OCI-LY7 (cell line): ENCODE results near the gene LGALS1. TPM values are rescaled to one million over a fixed set of nuclear protein-coding genes. Genes with fewer than 3 reads are reported as not detected.

Experiments used
- BruUV-seq: library from RNA; stranded (reverse); fragments of 400-500 nt; replicated peaks from 2 replicates; lab custom pipeline; 2021; lab: Mats Ljungman, UMichigan
- CTCF ChIA-PET: fragments of 300-600 bp; sonication (Branson Sonifier 250); formaldehyde crosslinking; loops from one replicate; lab custom pipeline; 2022; ENCODE audit warnings: antibody characterized with exemption; ENCODE audit not compliant: unreplicated experiment; lab: Charles Lee
- POLR2A ChIA-PET: fragments of 300-600 bp; sonication (Branson Sonifier 250); formaldehyde crosslinking; loops from one replicate; lab custom pipeline; 2022; ENCODE audit warnings: antibody characterized with exemption; lab: Charles Lee
- DNase-seq: peaks from one replicate; pipeline ENCODE4 v3.0.0-alpha.2; 2015; ENCODE audit warnings: low spot score
- H2AFZ ChIP-seq: fragments of 200-600 bp; sonication (generic), shearing (Covaris generic); 2 replicates; pipeline ENCODE4 v1.6.1; 2014; ENCODE audit warnings: mild to moderate bottlenecking, antibody characterized with exemption, low read length, moderate library complexity
- H3K27ac ChIP-seq: fragments of 200-600 bp; sonication (generic); 2 replicates; pipeline ENCODE4 v1.5.1; 2014; ENCODE audit warnings: mixed run types, low read depth, mild to moderate bottlenecking, moderate library complexity, low read length, inconsistent platforms; ENCODE audit not compliant: poor library complexity, severe bottlenecking
- H3K36me3 ChIP-seq: fragments of 200-600 bp; sonication (generic); 2 replicates; pipeline ENCODE4 v1.6.1; 2014; ENCODE audit warnings: mild to moderate bottlenecking, antibody characterized with exemption, low read length, moderate library complexity, mixed read lengths; ENCODE audit not compliant: insufficient read depth
- H3K4me1 ChIP-seq: fragments of 200-600 bp; sonication (generic); 2 replicates; pipeline ENCODE4 v1.5.1; 2014; ENCODE audit warnings: mild to moderate bottlenecking, low read length; ENCODE audit not compliant: insufficient read depth, poor library complexity, severe bottlenecking
- H3K4me2 ChIP-seq: fragments of 200-600 bp; sonication (generic); 2 replicates; pipeline ENCODE4 v1.6.1; 2014; ENCODE audit warnings: mild to moderate bottlenecking, low read length
- H3K4me3 ChIP-seq: fragments of 200-600 bp; sonication (generic); 2 replicates; pipeline ENCODE4 v1.5.1; 2014; ENCODE audit warnings: mild to moderate bottlenecking, low read depth, low read length; ENCODE audit not compliant: poor library complexity, severe bottlenecking
- H3K79me2 ChIP-seq: fragments of 200-600 bp; sonication (generic); 2 replicates; pipeline ENCODE4 v1.6.1; 2016; ENCODE audit warnings: low read depth, mild to moderate bottlenecking, low read length, moderate library complexity, mixed read lengths; ENCODE audit not compliant: insufficient read depth
- H3K9me2 ChIP-seq: fragments of 200-600 bp; sonication (generic); 2 replicates; pipeline ENCODE4 v1.6.1; 2016; ENCODE audit warnings: mild to moderate bottlenecking, low read length, mixed read lengths; ENCODE audit not compliant: insufficient read depth
- H3K9me3 ChIP-seq: fragments of 200-600 bp; sonication (generic); 2 replicates; pipeline ENCODE4 v1.6.1; 2014; ENCODE audit warnings: mild to moderate bottlenecking, mixed run types, low read length, mixed read lengths
- H4K20me1 ChIP-seq: fragments of 200-600 bp; sonication (generic); 2 replicates; pipeline ENCODE4 v1.6.1; 2014; ENCODE audit warnings: mild to moderate bottlenecking, antibody characterized with exemption, low read length, moderate library complexity, mixed read lengths; ENCODE audit not compliant: insufficient read depth
- CTCF ChIP-seq: fragments of 200-600 bp; sonication (generic); conservative IDR thresholded peaks from 2 replicates; pipeline ENCODE4 v1.5.1; 2014; ENCODE audit warnings: mild to moderate bottlenecking, antibody characterized with exemption, low read length, moderate library complexity, mixed read lengths
- EZH2phosphoT487 ChIP-seq: fragments of 200-600 bp; sonication (generic); IDR thresholded peaks from 2 replicates; pipeline ENCODE4 v1.6.1; 2018; ENCODE audit warnings: low read depth, borderline replicate concordance, mild to moderate bottlenecking, mixed run types, antibody characterized with exemption, low read length, moderate library complexity, mixed read lengths
- intact Hi-C: fragments of 100-400 bp; cut with micrococcal nuclease; formaldehyde crosslinking; loops from one replicate; pipeline ENCODE4 v1.10.0; 2022; ENCODE audit not compliant: unreplicated experiment
- total RNA-seq, 2 experiments: library from RNA; depleted of rRNA in 1 of 2; stranded (reverse); fragments of >200 nt in 1 of 2; shearing (Covaris generic) in 1 of 2; gene quantifications; 2 replicates each; pipeline ENCODE4 v1.2.3, GENCODE V29; 2014 to 2022

LGALS1 gene
- total RNA-seq, 2 experiments from 2014 or later, result 57.3 to 93.1 TPM

GRCh38 chr22:37657590-37658132 is 17.8 kb upstream of the LGALS1 start:
- CTCF ChIA-PET, result interaction anchor here (1.5 to 1.6 kb wide), 2 partner anchors 15 to 24 kb away, joined by 6 to 11 read pairs; no protein-coding TSS in a partner anchor
- Histone ChIP-seq H3K36me3 (peaks cover 35% of the 10 kb centered on the region), H3K27ac (peak overlapping the region; percentile 70), H3K4me3 (peak overlapping the region; percentile 90), H3K9me3 (no peaks in the 10 kb centered on the region), H3K79me2 (peaks cover 36% of the 10 kb centered on the region), H3K4me2 (peak overlapping the region; percentile 88), H4K20me1 (peaks cover 20% of the 10 kb centered on the region), H3K4me1 (peaks cover 32% of the 10 kb centered on the region), H3K9me2 (no peaks in the 10 kb centered on the region), H2AFZ (peak overlapping the region; percentile 74; the same call in 1 of the 2 replicates)
- POLR2A ChIA-PET, result interaction anchor here (0.6 to 2.3 kb wide), 21 partner anchors 9 to 298 kb away, joined by 3 to 11 read pairs (median 4); partner anchors contain the start of genes ANKRD54, GGA1 and LGALS2
- TF ChIP-seq EZH2phosphoT487 (no peak), CTCF (no peak)
- no peak for DNase-seq
- intact Hi-C loops, result no loop called here
- BruUV-seq, result no TSS peak

- peaks cover 32% of the 10 kb centered on the region for H3K4me1 ChIP-seq
- H3K9me2 ChIP-seq, result no peaks in the 10 kb centered on the region
- POLR2A ChIA-PET, result interaction anchor here (0.6 to 2.3 kb wide), 22 partner anchors 8 to 1790 kb away, joined by 3 to 11 read pairs (median 4); partner anchors contain the start of genes ANKRD54, GGA1 and LGALS2
- TF ChIP-seq EZH2phosphoT487 (no peak), CTCF (no peak)
- CTCF ChIA-PET, result interaction anchor here (1.5 to 1.6 kb wide), 2 partner anchors 15 to 25 kb away, joined by 6 to 11 read pairs; no protein-coding TSS in a partner anchor
- intact Hi-C loops, result no loop called here
- H3K79me2 ChIP-seq, result peaks cover 43% of the 10 kb centered on the region
- peaks cover 20% of the 10 kb centered on the region for H4K20me1 ChIP-seq
- no TSS peak for BruUV-seq
- peak within 1 kb of the TSS; percentile 90 for H3K4me3 ChIP-seq
- H3K27ac ChIP-seq, result peak within 1 kb of the TSS; percentile 70
- peak; percentile 100 for DNase-seq
- peak within 1 kb of the TSS; percentile 95 for H3K4me2 ChIP-seq
- H3K36me3 ChIP-seq, result peaks cover 31% of the 10 kb centered on the region
- H3K9me3 ChIP-seq, result no peaks in the 10 kb centered on the region
- H2AFZ ChIP-seq, result peak within 1 kb of the TSS; percentile 74; the same call in 1 of the 2 replicates
These were observed 17.0 kb upstream of the LGALS1 start, which contains the start of gene PDXP for GRCh38 chr22:37658133-37659065. PDXP (plus strand) TSS chr22:37658723; CDS start chr22:37658783, 60 bp downstream.
